Measurements from ENCODE around the gene CYTH3.

DNA sequence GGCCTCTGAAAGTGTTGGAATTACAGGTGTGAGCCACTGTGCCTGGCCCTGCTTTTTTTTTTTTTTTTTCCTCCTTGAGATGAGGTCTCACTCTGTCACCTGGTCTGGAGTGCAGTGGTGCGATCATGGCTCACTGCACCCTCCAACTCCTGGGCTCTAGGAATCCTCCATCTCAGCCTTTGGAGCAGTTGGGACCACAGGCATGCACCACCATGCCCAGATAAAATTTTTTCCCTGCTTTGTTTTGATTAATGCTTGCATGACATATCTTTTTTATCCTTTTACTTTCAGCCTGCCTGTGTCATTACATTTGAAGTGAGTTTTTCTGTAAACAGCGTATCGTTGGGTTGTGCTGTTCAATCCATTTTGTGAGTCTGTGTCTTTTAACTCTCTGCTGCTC, 144.2 kb downstream of the CYTH3 start:
- TF ChIP-seq, protein P1, sequence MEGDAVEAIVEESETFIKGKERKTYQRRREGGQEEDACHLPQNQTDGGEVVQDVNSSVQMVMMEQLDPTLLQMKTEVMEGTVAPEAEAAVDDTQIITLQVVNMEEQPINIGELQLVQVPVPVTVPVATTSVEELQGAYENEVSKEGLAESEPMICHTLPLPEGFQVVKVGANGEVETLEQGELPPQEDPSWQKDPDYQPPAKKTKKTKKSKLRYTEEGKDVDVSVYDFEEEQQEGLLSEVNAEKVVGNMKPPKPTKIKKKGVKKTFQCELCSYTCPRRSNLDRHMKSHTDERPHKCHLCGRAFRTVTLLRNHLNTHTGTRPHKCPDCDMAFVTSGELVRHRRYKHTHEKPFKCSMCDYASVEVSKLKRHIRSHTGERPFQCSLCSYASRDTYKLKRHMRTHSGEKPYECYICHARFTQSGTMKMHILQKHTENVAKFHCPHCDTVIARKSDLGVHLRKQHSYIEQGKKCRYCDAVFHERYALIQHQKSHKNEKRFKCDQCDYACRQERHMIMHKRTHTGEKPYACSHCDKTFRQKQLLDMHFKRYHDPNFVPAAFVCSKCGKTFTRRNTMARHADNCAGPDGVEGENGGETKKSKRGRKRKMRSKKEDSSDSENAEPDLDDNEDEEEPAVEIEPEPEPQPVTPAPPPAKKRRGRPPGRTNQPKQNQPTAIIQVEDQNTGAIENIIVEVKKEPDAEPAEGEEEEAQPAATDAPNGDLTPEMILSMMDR (conservative IDR thresholded peaks at IDR 0.05 in 1 of 2, IDR thresholded peaks at IDR 0.05 in 1 of 2; ENCODE audit: low read depth in 1 of 2, low read length in 2 of 2) = no peak
- TF ChIP-seq EZH2 (IDR thresholded peaks at IDR 0.05; ENCODE audit: low read length, missing control alignments) = no peak

Measured in fibroblast of lung (primary cell).